ENCODE data around the gene VPS29. TPM values are rescaled to one million over a fixed set of nuclear protein-coding genes. Genes with fewer than 3 reads are reported as not detected.
A peak's percentile ranks its signal among the peaks of the same experiment; 100 is the strongest.

Gene VPS29
- total and polyA plus RNA-seq, 4 experiments from 2014 or later: 117 to 237 (median 143) TPM

DNA sequence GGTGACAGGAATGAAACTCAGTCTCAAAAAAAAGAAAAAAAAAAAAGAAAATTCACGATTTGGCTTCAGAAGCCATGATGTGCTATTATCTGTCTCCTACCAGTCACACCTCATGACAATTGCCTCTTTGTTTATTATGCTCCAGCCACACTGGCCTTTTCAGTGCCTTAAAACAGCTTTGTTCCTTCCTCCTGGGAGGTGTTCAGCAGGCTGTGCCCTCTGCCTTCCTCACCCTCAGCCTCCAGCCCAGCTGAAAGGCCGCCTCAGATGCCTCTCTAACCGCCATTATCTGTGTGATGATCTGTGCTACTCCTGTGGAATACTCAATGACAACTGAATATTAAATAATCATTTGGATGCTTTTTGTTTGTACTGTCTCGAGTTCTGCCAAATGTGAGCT lies 43.2 kb downstream of the VPS29 start:
- Mint-ChIP-seq H3K9me3 (no peaks in the 10 kb centered on the region), H3K27ac (peak overlapping the region in 3 of 7 donors; percentile 13 to 66 (median 42)), H3K4me3 (no peak overlapping the region), H3K4me1 (peaks cover 3 to 13% (median 5%) of the 10 kb centered on the region in 4 donors), H3K27me3 (no peaks in the 10 kb centered on the region), H3K36me3 (peaks cover 31 to 38% of the 10 kb centered on the region in 2 donors)
- Histone ChIP-seq H3K36me3 (ENCODE audit: insufficient read depth, low read length) (no peaks in the 10 kb centered on the region), H3K4me3 (ENCODE audit: low read length in 2 of 2) (no peak overlapping the region), H3K27ac (ENCODE audit: low read depth, low read length) (no peak overlapping the region), H3K4me1 (ENCODE audit: insufficient read depth, low read length) (no peaks in the 10 kb centered on the region), H3K27me3 (ENCODE audit: insufficient read depth, low read length) (no peaks in the 10 kb centered on the region), H3K9me3 (ENCODE audit: control insufficient read depth in 1 of 2, low read length in 2 of 2) (no peaks in the 10 kb centered on the region)
- no peak for DNase-seq
- intact Hi-C loops (cut with micrococcal nuclease): no loop called here
- ChIA-PET CTCF (ENCODE audit: partially characterized antibody) (interaction anchor here (0.9 to 3.6 kb wide), 3 partner anchors 9 to 143 kb away, joined by 5 to 13 read pairs (median 5); partner anchors contain the start of genes ARPC3, FAM216A and GPN3), POLR2A (ENCODE audit: partially characterized antibody) (interaction anchor here (0.8 to 1.3 kb wide), 3 partner anchors 8 to 11 kb away, joined by 3 to 8 read pairs (median 4); partner anchors contain the start of genes ARPC3, FAM216A and GPN3)

- intact Hi-C loops (cut with micrococcal nuclease): loop anchor here (5.0 kb wide), 1 partner anchor 171 kb away; the partner anchor contains the start of gene ATP2A2
- Histone ChIP-seq H3K36me3 (ENCODE audit: insufficient read depth, low read length) (no peaks in the 10 kb centered on the region), H3K27ac (ENCODE audit: low read depth, low read length) (no peak overlapping the region), H3K9me3 (ENCODE audit: control insufficient read depth in 1 of 2, low read length in 2 of 2) (no peaks in the 10 kb centered on the region), H3K4me1 (ENCODE audit: insufficient read depth, low read length) (peaks cover 7% of the 10 kb centered on the region), H3K27me3 (ENCODE audit: insufficient read depth, low read length) (no peaks in the 10 kb centered on the region), H3K4me3 (ENCODE audit: low read length in 2 of 2) (no peak overlapping the region)
- POLR2A ChIA-PET (ENCODE audit: partially characterized antibody): interaction anchor here (0.5 to 6.2 kb wide), 3 partner anchors 15 to 56 kb away, joined by 3 to 143 read pairs (median 5); partner anchors contain the start of genes FAM216A, GPN3, RAD9B and VPS29
- DNase-seq: no peak
- H3K27ac Mint-ChIP-seq: no peak overlapping the region
- H3K4me3 Mint-ChIP-seq: no peak overlapping the region
- H3K4me1 Mint-ChIP-seq: peaks cover 5 to 23% (median 17%) of the 10 kb centered on the region in 4 donors
- peaks cover 13 to 41% of the 10 kb centered on the region in 2 donors for H3K36me3 Mint-ChIP-seq
- H3K27me3 Mint-ChIP-seq: no peaks in the 10 kb centered on the region
- peaks cover 0 to 6% (median 0%) of the 10 kb centered on the region in 8 donors for H3K9me3 Mint-ChIP-seq
- CTCF ChIA-PET (ENCODE audit: partially characterized antibody): interaction anchor here (0.8 to 8.9 kb wide), 4 partner anchors 14 to 147 kb away, joined by 3 to 140 read pairs (median 71); partner anchors contain the start of genes FAM216A and GPN3
These were observed 48.2 kb downstream of the VPS29 start for GRCh38 chr12:110453569-110454296.

DNA sequence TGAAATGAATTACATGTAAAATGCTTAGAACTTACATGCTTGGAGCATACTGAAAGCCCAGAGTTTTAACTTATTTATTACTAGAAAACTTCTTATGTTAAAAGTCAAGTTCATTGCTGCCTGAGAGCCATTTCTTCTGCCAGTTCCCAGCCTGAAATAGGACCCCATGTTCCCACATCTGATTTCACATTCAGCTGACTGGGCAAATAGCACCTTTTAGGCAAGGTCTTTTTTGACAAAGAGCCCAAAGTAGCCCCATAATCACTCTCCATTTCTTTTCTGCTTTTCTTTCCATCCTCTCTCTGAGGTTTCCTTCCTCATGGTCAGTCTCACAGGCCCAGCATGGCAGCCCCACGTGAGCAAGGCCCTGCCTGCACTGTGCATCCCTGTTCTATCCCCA lies 50.6 kb downstream of the VPS29 start:
- Histone ChIP-seq H3K36me3 (ENCODE audit: insufficient read depth, low read length) (no peaks in the 10 kb centered on the region), H3K27me3 (ENCODE audit: insufficient read depth, low read length) (no peaks in the 10 kb centered on the region), H3K9me3 (ENCODE audit: control insufficient read depth in 1 of 2, low read length in 2 of 2) (no peaks in the 10 kb centered on the region), H3K4me3 (ENCODE audit: low read length in 2 of 2) (no peak overlapping the region), H3K4me1 (ENCODE audit: insufficient read depth, low read length) (peaks cover 27% of the 10 kb centered on the region), H3K27ac (ENCODE audit: low read depth, low read length) (no peak overlapping the region)
- H3K27ac Mint-ChIP-seq: peak overlapping the region; percentile 61 to 99 (median 92)
- POLR2A ChIA-PET (ENCODE audit: partially characterized antibody): interaction anchor here (0.9 to 6.2 kb wide), 9 partner anchors 13 to 169 kb away, joined by 3 to 143 read pairs (median 8); partner anchors contain the start of genes ANAPC7, FAM216A, GPN3 and RAD9B
- H3K4me1 Mint-ChIP-seq: peaks cover 13 to 41% (median 32%) of the 10 kb centered on the region in 4 donors
- DNase-seq: no peak
- intact Hi-C loops (cut with micrococcal nuclease): loop anchor here (2.0 to 5.0 kb wide), 2 partner anchors 102 to 169 kb away; partner anchors contain the start of gene ATP2A2
- peaks cover 0 to 6% (median 0%) of the 10 kb centered on the region in 8 donors for H3K9me3 Mint-ChIP-seq
- H3K4me3 Mint-ChIP-seq: peak overlapping the region in 4 of 8 donors; percentile 59 to 100 (median 78)
- H3K36me3 Mint-ChIP-seq: peaks cover 17 to 40% of the 10 kb centered on the region in 2 donors
- H3K27me3 Mint-ChIP-seq: no peaks in the 10 kb centered on the region
- CTCF ChIA-PET (ENCODE audit: partially characterized antibody): interaction anchor here (1.0 to 8.9 kb wide), 9 partner anchors 16 to 436 kb away, joined by 3 to 140 read pairs (median 11); partner anchors contain the start of genes ANAPC7, FAM216A, GPN3 and TCTN1

GRCh38 chr12:110449799-110450497 lies 52.0 kb downstream of the VPS29 start, which contains the start of gene ARPC3:
Gene ARPC3, minus strand, starts transcription at chr12:110450337. Its CDS starts 77 bp downstream, at chr12:110450260.
- CTCF ChIA-PET (ENCODE audit: partially characterized antibody): interaction anchor here (0.6 to 8.9 kb wide), 38 partner anchors 9 to 440 kb away, joined by 3 to 140 read pairs (median 4); partner anchors contain the start of genes ANAPC7, FAM216A, GPN3 and RAD9B
- H3K4me3 Mint-ChIP-seq: peak within 1 kb of the TSS; percentile 99 to 100 (median 100)
- peak; percentile 94 to 96 (median 94) for DNase-seq
- no peaks in the 10 kb centered on the region for H3K9me3 ChIP-seq (ENCODE audit: control insufficient read depth in 1 of 2, low read length in 2 of 2)
- no peaks in the 10 kb centered on the region for H3K27me3 ChIP-seq (ENCODE audit: insufficient read depth, low read length)
- peak within 1 kb of the TSS; percentile 99 to 100 (median 99) for H3K27ac Mint-ChIP-seq
- H3K36me3 Mint-ChIP-seq: peaks cover 18 to 40% of the 10 kb centered on the region in 2 donors
- peaks cover 34% of the 10 kb centered on the region for H3K4me1 ChIP-seq (ENCODE audit: insufficient read depth, low read length)
- no peaks in the 10 kb centered on the region for H3K27me3 Mint-ChIP-seq
- peaks cover 17 to 47% (median 38%) of the 10 kb centered on the region in 4 donors for H3K4me1 Mint-ChIP-seq
- H3K27ac ChIP-seq (ENCODE audit: low read depth, low read length): peak within 1 kb of the TSS; percentile 97
- peak within 1 kb of the TSS; percentile 76 to 90 for H3K4me3 ChIP-seq (ENCODE audit: low read length in 2 of 2)
- POLR2A ChIA-PET (ENCODE audit: partially characterized antibody): interaction anchor here (0.6 to 6.2 kb wide), 42 partner anchors 8 to 1352 kb away, joined by 3 to 143 read pairs (median 4); partner anchors contain the start of genes ANAPC7, ANKRD13A, FAM216A and GPN3
- peaks cover 6% of the 10 kb centered on the region for H3K36me3 ChIP-seq (ENCODE audit: insufficient read depth, low read length)
- intact Hi-C loops (cut with micrococcal nuclease): loop anchor here (1.0 to 5.0 kb wide), 9 partner anchors 18 to 438 kb away; partner anchors contain the start of genes ATP2A2, FAM216A, GPN3 and RAD9B
- H3K9me3 Mint-ChIP-seq: peaks cover 0 to 6% (median 0%) of the 10 kb centered on the region in 8 donors

DNA sequence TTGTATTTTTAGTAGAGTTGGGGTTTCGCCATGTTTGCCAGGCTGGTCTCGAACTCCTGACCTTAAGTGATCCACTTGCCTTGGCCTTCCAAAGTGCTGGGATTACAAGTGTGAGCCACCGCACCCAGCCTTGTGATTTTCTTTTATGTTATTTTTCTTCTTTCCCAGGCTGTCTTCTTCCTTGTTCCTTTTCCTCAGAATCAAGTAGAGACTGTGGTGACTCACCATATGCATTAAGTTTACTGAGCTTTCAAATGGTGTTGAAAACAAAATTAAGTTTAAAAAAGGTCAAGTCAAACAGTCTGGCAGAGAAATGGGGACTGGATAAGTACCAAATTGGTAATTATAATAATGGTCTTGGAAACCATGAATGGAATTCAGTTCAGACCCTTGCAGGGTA lies 57.5 kb downstream of the VPS29 start:
- Histone ChIP-seq H3K36me3 (ENCODE audit: insufficient read depth, low read length) (peaks cover 30% of the 10 kb centered on the region), H3K4me3 (ENCODE audit: low read length in 2 of 2) (no peak overlapping the region), H3K27ac (ENCODE audit: low read depth, low read length) (no peak overlapping the region), H3K9me3 (ENCODE audit: control insufficient read depth in 1 of 2, low read length in 2 of 2) (no peaks in the 10 kb centered on the region), H3K4me1 (ENCODE audit: insufficient read depth, low read length) (peaks cover 34% of the 10 kb centered on the region), H3K27me3 (ENCODE audit: insufficient read depth, low read length) (no peaks in the 10 kb centered on the region)
- peaks cover 21 to 41% of the 10 kb centered on the region in 2 donors for H3K36me3 Mint-ChIP-seq
- peaks cover 19 to 40% (median 27%) of the 10 kb centered on the region in 4 donors for H3K4me1 Mint-ChIP-seq
- ChIA-PET CTCF (ENCODE audit: partially characterized antibody) (interaction anchor here (2.4 to 2.9 kb wide), 2 partner anchors 13 to 158 kb away, joined by 7 to 11 read pairs; no protein-coding TSS in a partner anchor), POLR2A (ENCODE audit: partially characterized antibody) (interaction anchor here (0.6 to 1.2 kb wide), 3 partner anchors 11 to 17 kb away, joined by 3 to 4 read pairs (median 3); no protein-coding TSS in a partner anchor)
- DNase-seq: no peak
- H3K27me3 Mint-ChIP-seq: no peaks in the 10 kb centered on the region
- intact Hi-C loops (cut with micrococcal nuclease): no loop called here
- H3K4me3 Mint-ChIP-seq: peak overlapping the region in 1 of 8 donors; percentile 3
- no peaks in the 10 kb centered on the region for H3K9me3 Mint-ChIP-seq
- H3K27ac Mint-ChIP-seq: peak overlapping the region in 2 of 7 donors; percentile 3 to 75

Measured in CD4-positive, alpha-beta memory T cell (primary cell).